SK-N-SH (cell line): ENCODE measurements around the gene ADAMTS1.

Source experiments
- EP300 ChIP-seq, 2 experiments: IDR thresholded peaks; 2 replicates each; pipeline versions ENCODE4 v1.4.0 to v1.6.1; 2012; ENCODE audit warnings: borderline replicate concordance in 1 of 2, low read depth in 1 of 2, low read length in 1 of 2
- EZH2phosphoT487 ChIP-seq: fragments of 200-600 bp; sonication (generic); IDR thresholded peaks from 2 replicates; pipeline ENCODE4 v1.6.1; 2017; ENCODE audit warnings: low read depth, mixed run types, mild to moderate bottlenecking, antibody characterized with exemption, moderate library complexity, borderline replicate concordance
- FOXM1 ChIP-seq: IDR thresholded peaks from 2 replicates; pipeline ENCODE4 v1.4.0; 2012; ENCODE audit warnings: low read depth, mild to moderate bottlenecking
- POLR2AphosphoS5 ChIP-seq: IDR thresholded peaks from 2 replicates; pipeline ENCODE4 v1.6.1; 2012; ENCODE audit warnings: low read depth, low read length
- RXRA ChIP-seq: IDR thresholded peaks from 2 replicates; pipeline ENCODE4 v1.4.0; 2012; ENCODE audit warnings: low read depth, mild to moderate bottlenecking, borderline replicate concordance
- TF ChIP-seq, protein P1 (sequence below): IDR thresholded peaks from 2 replicates; pipeline ENCODE4; 2012
- TF ChIP-seq, protein P2 (sequence below): fragments of 200-600 bp; sonication (generic); IDR thresholded peaks from 2 replicates; pipeline ENCODE4 v1.6.1; 2017; ENCODE audit warnings: antibody characterized with exemption, mild to moderate bottlenecking, moderate library complexity

DNA sequence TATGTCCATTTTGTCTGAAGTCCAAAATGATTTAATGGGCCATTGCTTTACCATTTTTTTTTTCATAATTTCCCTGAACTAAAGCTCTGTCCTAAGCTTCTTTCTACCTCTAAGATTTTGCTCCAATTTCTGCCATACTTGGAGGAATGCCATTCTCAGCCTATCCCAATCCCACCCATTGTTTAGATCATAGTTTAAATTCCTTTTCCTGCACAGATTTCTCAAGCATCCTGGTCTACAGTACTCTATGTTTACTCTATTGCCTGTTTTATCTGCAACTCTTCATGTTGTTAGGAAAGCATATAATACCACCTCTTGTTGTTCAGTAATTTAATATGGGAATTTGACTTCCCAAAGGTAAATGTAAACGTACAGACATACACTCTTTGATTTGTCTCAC is 30.8 kb downstream of the ADAMTS1 start:
- TF ChIP-seq POLR2AphosphoS5, result no peak
- TF ChIP-seq EZH2phosphoT487, result no peak
- no peak for TF ChIP-seq FOXM1
- TF ChIP-seq RXRA, result no peak
- TF ChIP-seq EP300 (IDR thresholded peaks at IDR 0.05; ENCODE audit: borderline replicate concordance in 1 of 2, low read depth in 1 of 2, low read length in 1 of 2), result no peak
- TF ChIP-seq, protein P1, sequence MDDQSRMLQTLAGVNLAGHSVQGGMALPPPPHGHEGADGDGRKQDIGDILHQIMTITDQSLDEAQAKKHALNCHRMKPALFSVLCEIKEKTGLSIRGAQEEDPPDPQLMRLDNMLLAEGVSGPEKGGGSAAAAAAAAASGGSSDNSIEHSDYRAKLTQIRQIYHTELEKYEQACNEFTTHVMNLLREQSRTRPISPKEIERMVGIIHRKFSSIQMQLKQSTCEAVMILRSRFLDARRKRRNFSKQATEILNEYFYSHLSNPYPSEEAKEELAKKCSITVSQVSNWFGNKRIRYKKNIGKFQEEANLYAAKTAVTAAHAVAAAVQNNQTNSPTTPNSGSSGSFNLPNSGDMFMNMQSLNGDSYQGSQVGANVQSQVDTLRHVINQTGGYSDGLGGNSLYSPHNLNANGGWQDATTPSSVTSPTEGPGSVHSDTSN, result no peak
- TF ChIP-seq, protein P2, sequence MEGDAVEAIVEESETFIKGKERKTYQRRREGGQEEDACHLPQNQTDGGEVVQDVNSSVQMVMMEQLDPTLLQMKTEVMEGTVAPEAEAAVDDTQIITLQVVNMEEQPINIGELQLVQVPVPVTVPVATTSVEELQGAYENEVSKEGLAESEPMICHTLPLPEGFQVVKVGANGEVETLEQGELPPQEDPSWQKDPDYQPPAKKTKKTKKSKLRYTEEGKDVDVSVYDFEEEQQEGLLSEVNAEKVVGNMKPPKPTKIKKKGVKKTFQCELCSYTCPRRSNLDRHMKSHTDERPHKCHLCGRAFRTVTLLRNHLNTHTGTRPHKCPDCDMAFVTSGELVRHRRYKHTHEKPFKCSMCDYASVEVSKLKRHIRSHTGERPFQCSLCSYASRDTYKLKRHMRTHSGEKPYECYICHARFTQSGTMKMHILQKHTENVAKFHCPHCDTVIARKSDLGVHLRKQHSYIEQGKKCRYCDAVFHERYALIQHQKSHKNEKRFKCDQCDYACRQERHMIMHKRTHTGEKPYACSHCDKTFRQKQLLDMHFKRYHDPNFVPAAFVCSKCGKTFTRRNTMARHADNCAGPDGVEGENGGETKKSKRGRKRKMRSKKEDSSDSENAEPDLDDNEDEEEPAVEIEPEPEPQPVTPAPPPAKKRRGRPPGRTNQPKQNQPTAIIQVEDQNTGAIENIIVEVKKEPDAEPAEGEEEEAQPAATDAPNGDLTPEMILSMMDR, result no peak
